Aorta (tissue), 5 donors: ENCODE data around the gene ZNG1A. TPM values are rescaled to one million over a fixed set of nuclear protein-coding genes. Genes with fewer than 3 reads are reported as not detected.
"Not testable (repeated sequence)": the region's sequence is repeated elsewhere in the genome, so short reads cannot be mapped to it uniquely, and the experiment has no call there.

ENCODE experiments used
- ATAC-seq: fragments of 200-7000 bp; cut with Tn5 transposase; one replicate; pipeline ENCODE4 v1.9.1; 2022; ENCODE audit warnings: moderate library complexity; ENCODE audit not compliant: low FRiP score
- DNase-seq, 2 donors: peaks; one replicate each; pipeline ENCODE4 v3.0.0-alpha.2; 2020
- H3K27ac ChIP-seq, 2 donors: one replicate each; pipeline ENCODE4 v1.5.1; 2013; ENCODE audit warnings: low read length in 2 of 2, mild to moderate bottlenecking in 2 of 2, moderate library complexity in 2 of 2, control low read depth in 1 of 2, inconsistent platforms in 1 of 2, low read depth in 1 of 2
- H3K27me3 ChIP-seq, 2 donors: one replicate each; pipeline ENCODE4 v1.6.1; 2013; ENCODE audit warnings: control low read depth in 1 of 2, low read length in 1 of 2, mild to moderate bottlenecking in 1 of 2, moderate library complexity in 1 of 2; ENCODE audit not compliant: insufficient read depth in 2 of 2, control insufficient read depth in 1 of 2
- H3K36me3 ChIP-seq, 2 donors: one replicate each; pipeline ENCODE4 v1.6.1; 2013; ENCODE audit warnings: control low read depth in 1 of 2, low read length in 1 of 2, mild to moderate bottlenecking in 1 of 2; ENCODE audit not compliant: insufficient read depth in 2 of 2, control insufficient read depth in 1 of 2
- H3K4me1 ChIP-seq, 2 donors: one replicate each; pipeline ENCODE4 v1.6.1; 2013; ENCODE audit warnings: low read length in 2 of 2, control low read depth in 1 of 2, mild to moderate bottlenecking in 1 of 2, moderate library complexity in 1 of 2; ENCODE audit not compliant: insufficient read depth in 2 of 2, control insufficient read depth in 1 of 2
- H3K4me3 ChIP-seq, 2 donors: one replicate each; pipeline ENCODE4 v1.5.1; 2013; ENCODE audit warnings: low read length in 2 of 2, control low read depth in 1 of 2, mild to moderate bottlenecking in 1 of 2
- H3K9me3 ChIP-seq: one replicate; pipeline ENCODE4 v1.6.1; 2013; ENCODE audit warnings: mild to moderate bottlenecking, low read length; ENCODE audit not compliant: control insufficient read depth
- WGBS, 2 donors: extraction: QIAGEN DNeasy Blood & Tissue Kit; methylation state at CpG; one replicate each; pipeline ENCODE4 v1.1.7; 2013; 5-methylcytosine and 5-hydroxymethylcytosine counted together
- intact Hi-C, 2 donors: fragments of 100-400 bp; cut with DNase I; formaldehyde crosslinking; loops; one replicate each; pipeline versions ENCODE4 v1.14.2 to v1.15.0; 2022
- polyA plus RNA-seq, 2 donors: library from polyadenylated mRNA; stranded (reverse); fragments of 200-250 nt; gene quantifications; one replicate each; pipeline ENCODE4 v1.2.3, GENCODE V29; 2013
- total RNA-seq, 2 donors: library from RNA; stranded (reverse); fragmentation: NEBNext Ultra II Directional; extraction: Animal tissue kit (Norgen Biotek cat#: 25700); gene quantifications; one replicate each; pipeline ENCODE4 v1.2.1, GENCODE V29; 2021
- donor health status: healthy with polysubstance abuse.
- donor health status: Bipolar disorder and iron deficiency.
- donor health status: DM: no; HTN: no; CAD: no.
- donor health status: DM: no; HTN: no; CAD: no.
- donor health status: DM: yes; HTN: yes; CAD: no.

Gene ZNG1A
- total and polyA plus RNA-seq, 4 donors: 18.7 to 34.5 (median 28.3) TPM

DNA sequence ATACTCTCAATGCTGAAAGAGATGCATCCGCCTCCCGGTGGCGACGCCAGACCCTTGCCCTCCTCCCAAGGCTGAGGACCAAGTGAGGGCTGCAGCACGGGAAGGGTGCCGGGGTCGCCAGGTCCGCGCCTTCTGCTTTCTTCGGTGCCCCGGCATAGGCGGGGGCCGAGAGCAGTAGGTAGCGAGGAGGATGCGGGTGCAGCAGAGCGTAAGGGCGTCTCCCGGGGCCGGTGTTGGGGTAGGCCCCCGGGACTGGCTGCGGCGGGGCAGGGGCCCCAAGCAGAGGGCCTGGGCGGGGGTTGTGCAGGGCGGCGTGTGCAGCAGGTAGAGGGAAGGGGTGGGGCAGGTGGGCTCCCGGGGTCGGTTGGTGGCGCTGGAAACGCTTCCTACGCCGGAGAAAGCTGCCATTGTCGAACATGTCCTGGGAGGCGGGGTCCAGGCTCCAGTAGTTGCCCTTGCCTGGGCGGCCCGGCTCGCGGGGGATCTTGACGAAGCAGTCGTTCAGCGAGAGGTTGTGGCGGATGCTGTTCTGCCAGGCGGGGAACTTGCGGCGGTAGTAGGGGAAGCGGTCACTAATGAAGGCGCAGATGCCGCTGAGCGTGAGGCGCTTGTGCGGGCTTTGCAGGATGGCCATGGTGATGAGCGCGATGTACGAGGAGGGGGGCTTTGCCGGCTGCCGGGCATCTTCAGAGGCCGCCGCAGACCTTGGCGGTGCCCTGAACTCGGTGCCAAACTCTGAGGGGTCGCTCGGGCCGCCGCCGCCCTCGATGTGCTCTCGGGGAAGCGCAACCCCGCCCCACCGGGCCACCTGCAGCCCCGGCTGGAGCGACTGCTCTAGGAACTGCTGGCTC is 61.5 kb downstream of the ZNG1A start:
- intact Hi-C loops: not testable (repeated sequence)
- DNase-seq: peak in 1 of 2 donors; percentile 48

DNA sequence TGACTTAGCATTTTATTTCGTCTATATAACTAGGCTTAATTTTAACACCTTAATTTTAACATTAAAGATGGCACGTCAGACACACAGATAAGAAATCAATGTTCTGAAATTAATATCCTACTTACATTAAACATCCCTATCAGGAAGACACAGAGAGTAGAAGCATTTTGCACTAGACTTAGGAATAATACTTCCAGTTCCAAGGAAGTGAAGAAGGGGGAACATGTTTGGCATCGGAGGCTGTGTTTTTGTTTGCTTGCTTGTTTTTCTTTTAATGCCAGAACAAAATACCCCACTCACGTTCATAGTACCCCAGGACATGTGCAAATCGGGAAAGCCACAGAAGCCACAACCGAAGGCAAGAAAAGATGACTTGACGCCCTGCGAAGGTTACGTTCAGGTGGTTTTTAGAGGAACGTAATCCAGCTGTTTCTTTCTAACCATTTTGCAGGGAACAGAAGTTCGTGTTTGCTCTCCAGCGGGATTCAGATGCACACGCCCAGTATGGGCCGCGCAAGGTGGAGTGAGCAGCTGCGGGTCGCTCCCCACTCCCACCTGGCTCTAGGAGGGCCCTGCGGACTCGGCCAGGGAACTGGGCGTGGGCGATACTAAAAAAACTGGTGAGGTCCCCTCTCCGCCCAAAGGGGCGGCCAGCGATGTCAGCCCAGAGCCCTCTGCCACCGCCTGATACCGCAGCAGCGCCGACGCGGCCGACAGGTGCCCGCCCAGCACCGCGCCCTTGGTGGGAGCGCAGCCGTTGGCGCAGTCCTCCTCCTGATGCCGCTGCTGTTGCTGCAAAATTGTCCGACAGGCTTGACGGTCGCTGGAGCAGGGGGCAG is 62.4 kb downstream of the ZNG1A start:
- H3K4me3 ChIP-seq: not testable (repeated sequence)

More for the DNA sequence above, 61.5 kb downstream of the ZNG1A start:
- not testable (repeated sequence) for H3K9me3 ChIP-seq, H3K27me3 ChIP-seq, H3K4me3 ChIP-seq, ATAC-seq, H3K4me1 ChIP-seq, H3K36me3 ChIP-seq, H3K27ac ChIP-seq
- whole genome bisulfite sequencing, 2 donors: 10% methylated on average over 38 to 67 of the region's 71 CpGs

DNA sequence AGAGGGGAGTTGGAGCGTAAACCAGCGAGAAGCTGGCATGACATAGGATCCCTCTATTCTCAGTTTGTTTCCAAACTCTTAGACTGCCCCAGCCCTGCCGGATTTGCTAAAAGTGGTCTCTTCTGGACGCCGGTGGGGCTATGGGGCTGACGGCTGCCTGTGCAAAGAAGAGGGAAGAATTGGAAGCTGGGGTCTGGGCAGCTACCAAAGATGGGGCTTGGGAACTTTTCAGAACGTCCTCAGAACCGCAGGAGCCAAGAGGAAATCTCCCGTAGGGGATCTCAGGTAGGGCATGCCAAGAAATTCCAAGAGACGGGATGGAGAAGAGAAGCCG is 63.8 kb downstream of the ZNG1A start:
- ATAC-seq: peak; percentile 3
- H3K36me3 ChIP-seq, DNase-seq, H3K9me3 ChIP-seq, H3K4me1 ChIP-seq, H3K27me3 ChIP-seq, H3K27ac ChIP-seq, intact Hi-C loops, H3K4me3 ChIP-seq: not testable (repeated sequence)
- 17 to 18% methylated on average over 9 to 11 of the region's 11 CpGs for WGBS, 2 donors

More for the DNA sequence above, 62.4 kb downstream of the ZNG1A start:
- H3K27ac ChIP-seq, H3K36me3 ChIP-seq, H3K27me3 ChIP-seq, H3K4me1 ChIP-seq, DNase-seq, H3K9me3 ChIP-seq, intact Hi-C loops: not testable (repeated sequence)
- ATAC-seq: peak; percentile 11
- 17 to 20% methylated on average over 25 to 40 of the region's 41 CpGs for WGBS, 2 donors

GRCh38 chr9:114267-115117 is 64.4 kb downstream of the ZNG1A start:
- 3 to 4% methylated on average over 70 to 72 of the region's 73 CpGs for WGBS, 2 donors
- peak overlapping the region in 1 of 2 donors; percentile 52 for H3K4me3 ChIP-seq
- H3K4me1 ChIP-seq, H3K27ac ChIP-seq, H3K36me3 ChIP-seq, H3K27me3 ChIP-seq, H3K9me3 ChIP-seq, intact Hi-C loops: not testable (repeated sequence)
- DNase-seq (peak in 1 of 2 donors; percentile 47), ATAC-seq (peak; percentile 76)

DNA sequence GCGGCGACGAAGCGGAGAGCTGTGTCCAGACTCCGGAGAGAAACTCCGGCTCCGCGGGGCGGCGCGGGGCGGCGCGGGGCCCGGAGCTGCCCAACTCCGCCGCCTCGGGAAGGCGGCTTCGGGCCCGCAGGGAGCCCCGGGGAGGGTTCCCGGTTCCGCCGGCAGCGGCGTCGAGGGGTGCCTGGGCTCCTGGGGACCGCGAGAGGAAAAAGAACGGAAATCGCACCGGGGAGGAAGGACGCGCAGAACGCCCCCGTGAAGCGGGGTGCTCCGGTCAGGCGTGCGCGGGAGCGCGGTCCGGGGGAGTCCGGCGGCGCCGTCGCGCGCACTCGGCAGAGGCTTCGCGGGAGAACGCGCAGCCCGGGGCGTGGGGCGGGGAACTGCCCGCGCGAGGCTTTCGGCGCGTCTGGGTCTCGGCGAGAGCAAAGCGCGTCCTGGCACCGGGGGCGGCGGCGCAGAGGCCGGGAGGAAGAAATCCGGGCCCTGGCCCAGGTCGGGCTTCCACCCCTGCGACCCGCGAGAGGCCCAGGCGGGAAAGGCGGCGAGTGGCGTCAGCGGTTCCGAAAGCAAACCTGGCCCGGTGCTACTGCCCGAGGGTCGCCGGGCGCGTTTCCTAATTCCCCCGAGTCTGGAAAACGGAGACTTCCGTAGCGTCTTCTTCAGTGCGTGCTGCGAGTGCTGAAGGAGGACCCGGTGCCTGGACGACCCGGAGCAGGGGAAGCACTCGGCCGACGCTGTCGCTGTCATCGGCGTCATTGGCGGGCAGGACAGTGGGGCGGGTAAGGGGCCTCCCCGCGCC is 65.2 kb downstream of the ZNG1A start:
- DNase-seq (peak; percentile 63 to 76), ATAC-seq (peak; percentile 77)
- H3K4me3 ChIP-seq: peak overlapping the region in 1 of 2 donors; percentile 52
- H3K27me3 ChIP-seq, intact Hi-C loops, H3K27ac ChIP-seq, H3K9me3 ChIP-seq, H3K4me1 ChIP-seq, H3K36me3 ChIP-seq: not testable (repeated sequence)
- WGBS, 2 donors: 2% methylated on average over 77 to 109 of the region's 111 CpGs

DNA sequence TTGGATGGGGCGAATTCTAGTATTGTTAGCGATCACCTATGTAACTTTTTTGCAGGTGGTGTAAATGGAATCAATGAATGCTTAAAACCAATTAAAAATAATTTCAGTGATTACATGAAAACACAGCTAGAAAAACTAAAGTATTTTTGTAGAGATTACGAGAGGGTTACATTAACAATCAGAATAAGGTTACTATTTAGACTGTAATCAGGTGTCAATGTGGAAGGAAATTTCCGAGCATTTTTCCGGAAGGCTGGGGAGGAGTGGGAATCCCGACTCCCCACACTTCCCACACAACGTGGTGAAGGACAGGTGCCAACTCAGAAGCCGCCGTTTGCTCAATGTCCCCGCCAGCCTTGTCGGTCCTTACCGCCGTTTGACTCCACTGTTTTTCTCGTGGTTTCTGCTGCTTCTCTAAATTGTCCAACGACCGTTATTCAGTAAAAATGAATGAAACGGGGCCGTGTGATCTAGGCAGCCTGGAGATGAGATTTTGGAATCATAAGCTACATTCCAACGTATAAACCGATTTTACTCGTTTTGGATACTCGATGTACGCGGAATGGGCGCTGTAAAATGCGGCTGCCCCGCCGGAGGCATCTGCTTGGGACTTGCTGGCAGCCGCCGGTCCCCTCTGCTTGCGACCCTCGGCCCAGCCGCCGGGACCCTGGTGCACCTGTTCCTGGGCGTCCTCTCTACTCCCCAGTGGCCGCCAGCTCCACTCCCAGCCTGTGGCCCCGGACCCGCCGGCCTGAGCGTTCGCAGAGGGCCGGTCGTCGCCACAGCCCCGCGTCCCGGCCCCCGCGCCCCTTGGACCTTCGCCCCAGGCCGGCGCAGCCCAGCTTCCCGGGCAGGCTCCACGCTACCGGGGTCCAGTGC is 66.0 kb downstream of the ZNG1A start:
- H3K4me3 ChIP-seq, ATAC-seq, H3K27me3 ChIP-seq: not testable (repeated sequence)

DNA sequence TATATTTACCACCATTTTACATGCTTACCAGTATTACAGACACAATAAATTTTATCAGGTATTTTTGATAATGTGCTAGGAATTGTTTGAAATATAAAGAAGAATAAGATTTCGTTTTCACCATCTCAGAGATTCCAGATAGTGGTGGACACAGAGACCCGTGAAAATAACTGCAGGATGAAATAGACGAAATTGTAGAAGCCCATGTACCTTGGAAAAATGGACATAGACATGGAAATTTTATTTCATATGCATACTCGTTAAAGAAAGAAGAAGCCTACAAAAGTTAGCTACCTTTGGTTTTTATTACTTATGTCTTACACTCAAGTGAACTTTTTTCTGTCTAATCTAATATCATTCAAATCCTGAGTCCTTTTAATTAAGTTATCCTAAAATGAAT is 68.2 kb downstream of the ZNG1A start:
- not testable (repeated sequence) for H3K27me3 ChIP-seq

More for the DNA sequence above, 66.0 kb downstream of the ZNG1A start:
- H3K9me3 ChIP-seq, H3K4me1 ChIP-seq, intact Hi-C loops, DNase-seq, H3K36me3 ChIP-seq, H3K27ac ChIP-seq: not testable (repeated sequence)
- WGBS, 2 donors: 12 to 14% methylated on average over 32 to 53 of the region's 55 CpGs

More for the DNA sequence above, 68.2 kb downstream of the ZNG1A start:
- H3K9me3 ChIP-seq, DNase-seq, ATAC-seq, H3K4me1 ChIP-seq, H3K36me3 ChIP-seq, H3K27ac ChIP-seq, H3K4me3 ChIP-seq, intact Hi-C loops: not testable (repeated sequence)
- WGBS, 2 donors: 32 to 33% methylated on average over 4 of the region's 4 CpGs
